ENCODE measurements around the gene PSMC3IP.

PSMC3IP gene

DNA sequence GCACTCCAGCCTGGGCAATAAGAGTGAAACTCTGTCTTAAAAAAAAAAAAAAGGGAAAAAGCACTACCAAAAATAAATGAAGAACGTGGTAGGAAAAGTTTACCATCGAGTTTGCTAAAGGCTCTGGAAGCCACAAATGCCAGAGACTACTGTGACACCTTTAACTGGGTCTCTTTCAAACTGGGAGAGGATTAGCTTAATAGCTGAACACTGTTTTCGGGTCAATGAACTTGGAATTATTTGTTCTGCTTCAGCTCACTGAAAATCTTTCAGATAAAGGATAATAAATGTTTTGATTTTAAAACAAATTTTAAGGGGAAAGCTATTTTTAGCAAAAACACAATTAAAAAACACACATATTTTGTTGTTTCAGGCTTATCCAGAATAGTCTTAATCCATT lies 30.2 kb upstream of the PSMC3IP start:
- Mint-ChIP-seq H3K27ac (peak overlapping the region; percentile 74 to 99 (median 88)), H3K4me1 (peaks cover 24% of the 10 kb centered on the region), H3K4me3 (peak overlapping the region; percentile 99 to 100 (median 100)), H3K36me3 (ENCODE audit: low read depth) (peaks cover 24% of the 10 kb centered on the region), H3K9me3 (no peaks in the 10 kb centered on the region), H3K27me3 (ENCODE audit: low read depth) (no peaks in the 10 kb centered on the region)
- TF ChIP-seq CTCF (IDR thresholded peaks at IDR 0.05; ENCODE audit: unreplicated experiment in 3 of 3) = no peak

GRCh38 chr17:42603318-42603717 lies 25.8 kb upstream of the PSMC3IP start:
- H3K9me3 Mint-ChIP-seq = no peaks in the 10 kb centered on the region
- H3K27me3 Mint-ChIP-seq (ENCODE audit: low read depth) = no peaks in the 10 kb centered on the region
- no peak overlapping the region for H3K27ac Mint-ChIP-seq
- peak overlapping the region in 1 of 3 experiments; percentile 28 for H3K4me3 Mint-ChIP-seq
- peaks cover 20% of the 10 kb centered on the region for H3K4me1 Mint-ChIP-seq
- peaks cover 17% of the 10 kb centered on the region for H3K36me3 Mint-ChIP-seq (ENCODE audit: low read depth)
- no peak for TF ChIP-seq CTCF (IDR thresholded peaks at IDR 0.05; ENCODE audit: unreplicated experiment in 3 of 3)

DNA sequence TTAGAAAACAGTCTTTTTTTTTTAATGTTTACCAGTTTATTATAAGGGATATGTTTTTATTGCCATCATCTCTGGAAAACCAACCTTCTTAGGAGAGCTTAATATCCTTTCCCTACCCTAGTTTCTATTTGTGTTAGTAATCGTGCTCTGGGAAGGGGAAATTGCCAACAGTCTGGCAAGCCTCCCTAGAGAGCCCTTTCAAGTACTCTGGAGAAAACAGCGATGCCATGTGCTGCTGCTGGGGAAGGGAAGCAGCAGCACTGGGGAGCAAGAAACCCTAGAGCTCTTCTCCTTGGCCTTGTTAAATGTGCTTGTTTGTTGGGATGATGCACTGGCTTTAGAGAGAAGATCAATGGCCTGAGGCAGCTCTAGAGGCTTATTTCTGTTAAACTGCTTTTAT lies 21.4 kb upstream of the PSMC3IP start:
- Mint-ChIP-seq H3K27ac (no peak overlapping the region), H3K4me3 (no peak overlapping the region), H3K36me3 (ENCODE audit: low read depth) (peaks cover 10% of the 10 kb centered on the region), H3K4me1 (peaks cover 5% of the 10 kb centered on the region), H3K9me3 (no peaks in the 10 kb centered on the region), H3K27me3 (ENCODE audit: low read depth) (no peaks in the 10 kb centered on the region)
- no peak for TF ChIP-seq CTCF (IDR thresholded peaks at IDR 0.05; ENCODE audit: unreplicated experiment in 3 of 3)

DNA sequence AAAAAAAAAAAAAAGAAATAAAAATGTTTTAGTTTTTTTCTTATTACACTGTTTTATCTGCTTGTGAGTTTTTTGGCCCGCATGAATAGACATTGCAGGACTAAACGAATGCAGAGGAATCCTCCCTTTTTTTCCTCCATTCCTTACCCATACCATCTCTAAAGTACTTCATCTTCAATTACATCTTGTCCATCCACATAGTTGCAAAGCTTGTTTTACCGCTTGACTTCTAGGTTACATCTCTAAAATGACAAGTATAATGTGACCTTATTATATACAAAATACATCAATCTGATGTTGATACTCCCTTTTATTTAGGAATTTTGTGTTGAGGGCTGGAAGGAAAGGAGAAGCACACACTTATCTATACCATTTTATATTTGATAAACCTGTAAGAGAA lies 18.9 kb upstream of the PSMC3IP start:
- no peak overlapping the region for H3K4me3 Mint-ChIP-seq
- H3K27me3 Mint-ChIP-seq (ENCODE audit: low read depth) = no peaks in the 10 kb centered on the region
- H3K36me3 Mint-ChIP-seq (ENCODE audit: low read depth) = peaks cover 13% of the 10 kb centered on the region
- H3K9me3 Mint-ChIP-seq = no peaks in the 10 kb centered on the region
- no peak for TF ChIP-seq CTCF (IDR thresholded peaks at IDR 0.05; ENCODE audit: unreplicated experiment in 3 of 3)
- no peak overlapping the region for H3K27ac Mint-ChIP-seq
- no peaks in the 10 kb centered on the region for H3K4me1 Mint-ChIP-seq

GRCh38 chr17:42591411-42591810 lies 13.9 kb upstream of the PSMC3IP start:
- TF ChIP-seq CTCF (IDR thresholded peaks at IDR 0.05; ENCODE audit: unreplicated experiment in 3 of 3) = no peak
- Mint-ChIP-seq H3K9me3 (no peaks in the 10 kb centered on the region), H3K27ac (no peak overlapping the region), H3K27me3 (ENCODE audit: low read depth) (no peaks in the 10 kb centered on the region), H3K36me3 (ENCODE audit: low read depth) (peaks cover 43% of the 10 kb centered on the region), H3K4me3 (no peak overlapping the region), H3K4me1 (no peaks in the 10 kb centered on the region)

DNA sequence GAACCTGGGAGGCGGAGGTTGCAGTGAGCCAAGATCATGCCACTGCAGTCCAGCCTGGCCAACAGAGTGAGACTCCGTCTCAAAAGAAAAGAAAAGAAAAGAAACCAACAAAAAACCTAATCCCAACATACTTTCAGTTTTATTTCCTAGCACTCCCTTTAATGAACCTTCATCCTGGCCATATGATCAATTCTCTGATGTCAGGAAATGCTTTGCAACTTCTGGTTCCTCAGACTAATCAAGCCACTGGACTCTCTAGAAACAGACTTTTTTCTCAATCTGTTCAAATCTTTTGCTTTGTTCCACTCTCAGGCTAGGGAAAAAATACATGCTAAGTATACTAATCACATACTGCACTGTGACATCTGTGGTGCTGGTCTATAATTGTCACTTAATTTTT lies 13.4 kb upstream of the PSMC3IP start:
- Mint-ChIP-seq H3K4me1 (no peaks in the 10 kb centered on the region), H3K36me3 (ENCODE audit: low read depth) (peaks cover 43% of the 10 kb centered on the region), H3K27me3 (ENCODE audit: low read depth) (no peaks in the 10 kb centered on the region), H3K9me3 (no peaks in the 10 kb centered on the region), H3K4me3 (no peak overlapping the region), H3K27ac (no peak overlapping the region)
- TF ChIP-seq CTCF (IDR thresholded peaks at IDR 0.05; ENCODE audit: unreplicated experiment in 3 of 3) = no peak

Measured in nephron (organoid).